Activated gamma-delta T cell treated with anti-CD3 and anti-CD28 coated beads, Interleukin-2, amount 50 U/mL, for 16 hours (primary cell): Measurements from ENCODE around the gene MDC1.
A peak's percentile ranks its signal among the peaks of the same experiment; 100 is the strongest.
"Not testable (repeated sequence)": the region's sequence is repeated elsewhere in the genome, so short reads cannot be mapped to it uniquely, and the experiment has no call there.

Source experiments
- DNase-seq: peaks from one replicate; pipeline ENCODE4 v3.0.0-alpha.2; 2020; ENCODE audit warnings: low read depth

Gene MDC1

DNA sequence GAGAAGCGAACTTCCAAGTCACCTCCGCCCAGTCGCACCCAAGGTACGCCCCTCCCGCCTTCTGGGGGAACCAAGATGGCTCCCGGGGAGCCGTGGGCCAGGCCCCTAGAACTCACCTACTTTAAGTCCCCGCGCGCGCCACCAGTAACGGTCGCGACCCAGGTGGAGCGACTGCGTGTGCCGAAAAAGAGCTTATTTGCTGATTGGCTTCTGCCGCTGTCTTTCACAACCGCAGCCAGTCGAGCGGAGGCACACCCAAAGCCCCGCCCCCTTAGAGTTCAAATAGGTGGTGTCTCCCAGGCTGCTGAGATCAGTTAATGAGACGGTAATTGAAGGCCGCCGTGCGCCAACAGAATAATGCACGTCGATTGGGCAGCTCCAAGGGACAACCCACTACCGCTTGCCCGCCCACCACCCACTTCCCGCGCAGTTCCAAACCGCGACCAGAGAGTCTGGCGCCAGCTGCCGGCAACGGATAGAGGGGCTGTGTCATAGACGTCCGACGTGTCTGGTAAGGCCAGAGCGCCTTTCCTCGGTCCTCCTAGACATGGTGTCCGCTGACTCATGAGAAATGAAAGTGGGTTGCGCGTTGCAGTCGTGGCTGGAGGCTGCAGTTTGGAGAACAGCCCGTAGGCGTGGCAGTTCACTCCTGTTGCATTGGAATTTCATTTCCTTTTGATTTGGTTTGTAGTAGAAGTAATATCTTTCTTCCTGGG lies at the start of gene MDC1:
TSS of gene MDC1 (minus strand) at position 153 of the 716 bp plus-strand sequence. CDS start 2,106 bp downstream, outside the sequence.
- DNase-seq: peak; percentile 98

DNA sequence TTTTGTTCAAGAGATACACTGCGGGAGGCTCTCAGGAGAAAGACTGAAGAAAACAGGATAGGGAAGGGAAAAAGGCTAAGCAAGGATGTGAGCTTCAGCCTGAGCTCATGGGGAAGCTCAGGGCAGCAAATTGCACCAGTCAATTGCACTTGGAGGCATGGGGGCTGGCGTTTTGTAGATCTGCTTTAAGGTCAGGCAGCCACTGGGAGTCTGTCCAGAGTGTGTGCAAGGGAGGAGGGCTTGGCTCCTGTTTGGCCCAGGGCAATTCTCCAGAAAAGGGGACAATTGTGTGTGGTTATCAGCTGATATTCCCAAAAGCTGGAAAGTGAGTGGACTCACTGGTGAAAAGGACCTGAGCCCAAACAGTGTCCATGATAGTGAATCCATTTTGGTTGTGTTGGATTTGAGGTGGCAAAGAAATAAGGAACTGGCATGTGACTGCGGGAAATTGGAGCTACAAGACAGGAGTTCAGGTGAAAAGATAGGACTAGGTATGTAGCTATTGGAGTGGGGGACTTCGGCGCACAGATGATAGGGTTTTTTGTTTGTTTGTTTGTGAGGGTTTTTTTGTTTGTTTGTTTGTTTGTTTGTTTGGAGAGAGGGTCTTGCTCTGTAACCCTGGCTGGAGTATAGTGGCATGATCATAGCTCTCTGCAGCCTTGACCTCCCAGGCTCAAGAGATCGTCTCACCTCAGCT lies 49.5 kb upstream of the MDC1 start:
- DNase-seq: no peak

DNA sequence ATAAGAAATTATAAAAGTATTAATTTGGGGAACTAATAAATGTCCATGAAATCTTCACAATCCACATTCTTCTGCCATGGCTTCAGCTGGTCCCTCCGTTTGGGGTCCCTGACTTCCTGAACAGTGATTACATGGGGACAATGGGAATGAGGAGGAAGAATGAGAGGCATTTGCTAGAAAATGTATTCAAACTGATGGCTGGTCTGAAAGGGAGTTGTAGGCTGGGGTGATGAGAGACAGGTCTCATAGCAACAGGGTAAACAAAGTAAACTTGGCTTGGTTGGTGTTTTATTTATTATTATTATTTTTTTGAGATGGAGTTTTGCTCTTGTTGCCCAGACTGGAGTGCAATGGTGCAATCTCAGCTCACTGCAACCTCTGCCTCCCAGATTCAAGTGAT lies 48.4 kb upstream of the MDC1 start:
- not testable (repeated sequence) for DNase-seq

DNA sequence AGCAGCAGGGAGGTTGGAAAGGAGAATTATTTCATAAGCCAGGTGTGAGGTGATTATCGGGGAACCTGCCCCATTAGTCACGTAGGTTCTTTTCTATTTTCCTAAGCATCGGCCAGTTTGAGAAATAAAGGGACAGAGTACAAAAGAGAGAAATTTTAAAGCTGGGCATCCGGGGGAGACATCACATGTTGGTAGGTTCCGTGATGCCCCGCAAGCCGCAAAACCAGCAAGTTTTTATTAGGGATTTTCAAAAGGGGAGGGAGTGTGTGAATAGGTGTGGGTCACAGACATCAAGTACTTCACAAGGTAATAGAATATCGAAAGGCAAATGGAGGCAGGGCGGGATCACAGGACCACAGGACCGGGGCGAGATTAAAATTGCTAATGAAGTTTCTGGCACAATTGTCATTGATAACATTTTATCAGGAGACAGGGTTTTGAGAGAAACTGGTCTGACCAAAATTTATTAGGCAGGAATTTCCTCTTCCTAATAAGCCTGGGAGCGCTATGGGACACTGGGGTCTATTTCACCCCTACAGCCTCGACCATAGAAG lies 47.5 kb upstream of the MDC1 start:
- DNase-seq: not testable (repeated sequence)

DNA sequence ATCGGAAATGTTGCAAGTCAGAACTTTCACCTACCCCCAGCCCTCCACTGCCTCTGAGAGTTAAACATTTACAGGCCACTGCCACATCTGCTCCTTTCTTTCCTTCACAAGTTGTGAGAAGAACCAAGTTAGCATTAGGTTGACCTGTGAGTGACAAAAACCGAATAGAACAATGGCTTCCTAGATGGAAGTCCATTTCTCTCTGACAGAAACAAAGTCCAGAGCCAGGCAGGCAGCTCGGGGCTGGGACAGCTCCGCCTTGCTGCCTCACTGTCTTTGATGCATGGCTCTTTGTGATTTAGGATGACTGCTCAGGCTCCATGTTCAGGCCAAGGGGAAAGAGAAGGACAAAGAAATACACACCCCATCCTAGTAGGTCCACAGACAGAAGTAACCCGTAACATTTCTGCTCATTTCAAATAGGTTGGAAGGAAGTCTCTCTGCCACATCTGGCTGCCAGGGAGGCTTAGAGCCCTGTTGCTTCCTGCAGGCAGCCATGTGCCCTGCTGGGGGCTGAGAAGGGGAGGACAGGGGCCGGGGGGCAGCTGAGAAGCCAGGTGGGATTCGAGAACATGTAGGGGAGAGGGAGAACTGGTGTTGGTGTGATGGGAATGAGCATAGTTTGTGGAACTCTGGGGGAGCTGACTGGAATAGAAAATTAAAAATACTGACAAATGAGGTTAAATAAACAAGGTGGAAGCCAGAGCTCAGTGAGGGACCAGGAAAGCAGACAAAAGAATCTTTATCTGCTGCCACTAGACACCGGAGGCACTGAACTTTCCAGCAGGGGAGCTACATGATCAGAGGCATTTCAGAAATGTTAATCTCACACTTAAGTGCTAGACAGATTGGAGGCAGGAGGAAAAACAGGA lies 46.8 kb upstream of the MDC1 start:
- DNase-seq: no peak

DNA sequence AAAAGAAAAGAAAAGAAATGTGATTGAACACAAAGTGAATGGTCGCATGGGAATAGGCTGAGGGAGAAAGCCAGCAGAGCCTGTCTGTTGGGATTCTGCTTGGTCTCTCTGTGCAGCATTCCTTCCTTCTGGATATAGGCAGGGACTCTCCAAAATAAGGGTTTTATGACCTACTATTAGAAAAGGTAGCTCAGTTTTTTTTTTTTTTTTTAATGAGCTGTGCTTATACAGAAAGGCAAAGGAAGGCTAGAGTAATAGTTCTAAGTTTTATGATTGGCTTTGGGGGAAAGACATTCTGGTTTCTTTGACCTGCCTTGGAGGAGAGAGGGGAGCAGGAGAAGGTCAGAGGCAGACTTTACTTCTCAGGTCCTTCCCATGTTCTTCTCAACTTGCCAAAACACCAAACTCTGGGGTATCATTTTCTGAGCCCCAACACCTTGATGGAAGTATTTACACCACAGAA lies 46.1 kb upstream of the MDC1 start:
- no peak for DNase-seq

- DNase-seq: no peak
Measured at GRCh38 chr6:30761791-30762429, 44.8 kb upstream of the MDC1 start.

DNA sequence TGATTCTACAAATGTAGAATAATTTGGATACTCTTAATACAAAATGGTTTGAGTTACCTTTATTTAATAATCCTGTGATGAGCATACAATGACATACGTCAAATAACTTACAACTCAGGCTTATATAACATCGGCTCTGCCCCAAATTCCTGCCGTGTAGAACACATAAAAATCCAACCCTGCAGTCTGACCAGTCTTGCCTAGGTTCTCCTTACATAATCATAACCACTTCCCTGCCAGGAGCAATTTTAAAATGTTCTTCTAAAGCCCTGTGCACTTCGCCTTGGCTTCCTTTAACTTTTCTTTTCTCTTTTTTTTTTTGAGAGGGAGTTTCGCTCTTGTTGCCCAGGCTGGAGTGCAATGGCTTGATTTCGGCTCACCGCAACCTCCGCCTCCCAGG lies 43.5 kb upstream of the MDC1 start:
- DNase-seq: no peak

DNA sequence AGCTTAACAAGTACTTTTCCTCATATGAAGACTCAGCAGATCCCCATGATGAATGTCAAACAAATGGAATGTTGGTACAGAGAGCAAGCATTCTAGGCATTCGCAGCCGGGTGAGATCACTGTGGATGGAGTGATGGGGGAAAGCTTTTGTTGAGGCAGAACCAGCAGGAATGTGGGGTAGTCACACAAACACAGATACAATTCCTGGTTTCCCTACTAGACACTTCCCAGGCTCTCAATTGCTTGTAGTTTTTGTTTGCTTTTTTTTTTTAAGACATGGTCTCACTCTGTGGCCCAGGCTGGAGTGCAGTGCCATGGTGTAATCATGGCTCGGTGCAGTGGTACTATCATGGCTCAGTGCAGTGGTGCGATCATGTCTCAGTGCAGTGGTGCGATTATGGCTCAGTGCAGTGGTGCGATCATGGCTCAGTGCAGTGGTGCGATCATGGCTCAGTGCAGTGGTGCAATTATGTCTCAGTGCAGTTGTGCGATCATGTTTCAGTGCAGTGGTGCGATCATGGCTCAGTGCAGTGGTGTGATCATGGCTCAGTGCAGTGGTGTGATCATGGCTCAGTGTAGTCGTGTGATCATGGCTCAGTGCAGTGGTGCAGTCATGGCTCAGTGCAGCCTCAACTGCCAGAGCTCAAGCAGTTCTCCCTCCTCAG lies 42.6 kb upstream of the MDC1 start:
- DNase-seq: no peak

GRCh38 chr6:30757261-30757904 lies 40.3 kb upstream of the MDC1 start:
- no peak for DNase-seq

GRCh38 chr6:30756405-30757003 lies 39.4 kb upstream of the MDC1 start:
- DNase-seq: not testable (repeated sequence)

- DNase-seq: no peak
Measured at GRCh38 chr6:30754631-30755030, 37.5 kb upstream of the MDC1 start.

DNA sequence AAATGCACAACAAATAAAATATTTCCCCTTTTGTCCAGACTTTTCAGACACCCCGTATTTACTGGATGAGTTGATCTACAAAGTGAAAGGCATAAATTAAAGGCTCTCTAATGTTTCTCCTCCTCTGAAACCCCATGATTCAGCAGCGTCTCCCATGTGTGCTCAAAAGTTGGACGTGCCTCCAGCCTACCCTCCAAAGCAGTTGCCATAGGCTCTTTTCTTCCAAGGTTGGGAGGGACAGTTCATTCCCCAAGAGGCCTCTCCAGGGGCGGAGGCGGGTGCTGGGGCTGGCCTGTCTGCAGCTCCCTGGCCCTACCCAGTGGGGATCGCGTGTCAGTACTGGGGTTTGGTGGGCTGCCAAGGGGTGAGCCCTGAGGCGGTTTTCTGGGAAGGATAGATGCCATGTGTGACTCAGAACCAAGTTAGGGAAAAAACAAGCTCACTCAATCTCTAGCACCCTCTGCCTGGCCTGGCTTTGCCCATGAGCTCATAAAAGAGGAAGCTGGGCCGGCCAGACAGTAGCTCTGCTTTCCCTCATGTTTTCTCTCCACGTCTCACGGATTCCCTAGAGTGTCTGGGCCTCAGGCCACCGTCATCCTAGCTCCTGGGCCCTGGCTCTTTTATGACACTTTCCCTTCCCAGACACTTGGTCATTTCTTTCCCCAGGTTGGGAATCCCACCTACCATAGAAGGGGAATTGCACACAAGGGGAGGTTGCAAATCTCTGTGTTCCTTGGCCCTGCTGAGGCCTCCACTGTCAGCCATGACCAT lies 35.3 kb upstream of the MDC1 start:
- DNase-seq: no peak

DNA sequence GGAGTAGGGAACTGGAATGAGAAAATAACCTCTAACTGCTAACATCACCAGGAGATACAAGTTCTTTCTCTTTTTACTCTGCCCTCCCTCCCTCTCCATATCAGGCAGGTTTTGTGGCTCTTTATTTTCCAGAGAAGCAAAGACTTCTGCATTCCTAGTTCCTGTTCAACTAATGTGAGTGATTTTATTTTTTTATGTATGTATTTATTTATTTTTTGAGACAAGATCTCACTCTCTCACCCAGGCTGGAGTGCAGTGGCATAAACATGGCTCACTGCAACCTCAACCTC lies 33.2 kb upstream of the MDC1 start:
- DNase-seq: no peak

- no peak for DNase-seq
Measured at GRCh38 chr6:30749554-30750378, 32.7 kb upstream of the MDC1 start.

GRCh38 chr6:30748851-30749540 lies 31.9 kb upstream of the MDC1 start:
- no peak for DNase-seq

DNA sequence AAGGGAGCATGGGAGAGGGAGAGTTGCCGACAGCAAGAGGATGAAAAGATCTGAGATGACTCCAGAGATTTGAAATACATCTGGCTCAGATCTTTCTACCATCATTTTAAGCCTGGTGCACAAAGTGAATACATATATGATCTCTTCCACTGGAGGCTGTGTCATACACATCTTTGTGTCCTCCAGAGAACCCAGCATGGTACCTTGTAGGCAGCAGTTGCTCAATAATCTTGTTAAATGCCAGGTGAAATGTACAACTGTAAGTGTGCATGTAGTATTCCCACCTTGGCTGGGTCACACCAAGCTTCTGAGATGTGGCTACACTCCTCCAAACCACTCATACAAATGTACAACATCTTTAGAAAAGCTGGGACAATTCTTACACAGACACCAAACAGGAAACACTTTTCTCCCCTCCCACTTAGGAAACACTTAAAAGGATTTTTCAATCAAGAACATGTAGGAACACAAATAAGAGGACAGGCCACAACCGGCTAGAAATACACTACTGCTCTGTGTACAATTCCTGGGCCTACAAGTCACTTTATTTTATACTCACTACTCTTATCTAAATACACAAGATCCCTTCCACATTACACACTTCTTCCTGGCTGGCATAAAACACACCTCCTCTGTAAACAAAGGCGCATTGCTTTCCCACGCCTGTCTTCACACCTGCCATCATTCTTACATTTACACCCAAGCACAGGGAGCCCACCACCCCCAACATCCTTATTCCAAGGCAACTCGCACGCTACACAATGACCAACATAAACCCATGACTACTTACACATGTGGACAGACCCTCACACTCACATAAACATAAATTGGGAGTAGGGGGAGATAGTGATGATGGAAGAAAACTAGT lies 31.1 kb upstream of the MDC1 start:
- no peak for DNase-seq
